A375 (cell line): ENCODE measurements around the gene PALB2. TPM values are rescaled to one million over a fixed set of nuclear protein-coding genes. Genes with fewer than 3 reads are reported as not detected.

Source experiments
- total RNA-seq: library from RNA; depleted of rRNA; stranded (reverse); fragments of >200 nt; shearing (Covaris generic); gene quantifications from 2 replicates; pipeline ENCODE4 v1.2.3, GENCODE V29; 2014; rRNA removed

Gene PALB2
- 10.7 and 13.7 TPM in 2 replicates for total RNA-seq

GRCh38 chr16:23640931-23641765, at the start of gene PALB2, which contains the start of gene DCTN5:
PALB2 (minus strand) TSS chr16:23641310; CDS start chr16:23641157, 153 bp downstream.
DCTN5 (plus strand) TSS chr16:23641466; CDS start chr16:23641543, 77 bp downstream.

DNA sequence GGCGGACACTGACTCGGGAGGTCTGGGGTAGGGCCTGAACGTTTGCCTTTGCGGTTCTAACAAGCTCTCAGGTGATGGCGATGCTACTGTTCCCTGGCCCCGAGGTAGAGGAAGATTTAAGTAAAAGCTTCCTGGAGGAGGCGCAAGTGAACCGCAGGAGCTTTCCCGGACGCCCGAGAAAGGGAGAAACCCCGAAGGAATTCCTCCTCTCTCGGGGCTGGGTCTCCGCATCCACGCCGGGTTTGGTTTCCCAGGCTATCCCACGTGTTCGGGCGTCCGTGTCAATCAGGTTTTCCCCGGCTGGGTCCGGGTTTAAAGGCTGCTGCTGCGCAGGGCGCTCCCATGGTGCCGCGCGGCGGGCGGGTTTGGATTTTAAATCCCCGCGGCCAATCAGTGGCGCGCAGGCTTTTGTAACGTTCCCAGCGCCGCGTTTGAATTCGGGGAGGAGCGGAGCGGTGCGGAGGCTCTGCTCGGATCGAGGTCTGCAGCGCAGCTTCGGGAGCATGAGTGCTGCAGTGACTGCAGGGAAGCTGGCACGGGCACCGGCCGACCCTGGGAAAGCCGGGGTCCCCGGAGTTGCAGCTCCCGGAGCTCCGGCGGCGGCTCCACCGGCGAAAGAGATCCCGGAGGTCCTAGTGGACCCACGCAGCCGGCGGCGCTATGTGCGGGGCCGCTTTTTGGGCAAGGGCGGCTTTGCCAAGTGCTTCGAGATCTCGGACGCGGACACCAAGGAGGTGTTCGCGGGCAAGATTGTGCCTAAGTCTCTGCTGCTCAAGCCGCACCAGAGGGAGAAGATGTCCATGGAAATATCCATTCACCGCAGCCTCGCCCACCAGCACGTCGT, 37.5 kb upstream of the PALB2 start, which contains the start of gene PLK1:
Gene PLK1, plus strand, starts transcription at position 460 of the 844 bp plus-strand sequence. Its CDS starts 44 bp downstream, at position 504.

DNA sequence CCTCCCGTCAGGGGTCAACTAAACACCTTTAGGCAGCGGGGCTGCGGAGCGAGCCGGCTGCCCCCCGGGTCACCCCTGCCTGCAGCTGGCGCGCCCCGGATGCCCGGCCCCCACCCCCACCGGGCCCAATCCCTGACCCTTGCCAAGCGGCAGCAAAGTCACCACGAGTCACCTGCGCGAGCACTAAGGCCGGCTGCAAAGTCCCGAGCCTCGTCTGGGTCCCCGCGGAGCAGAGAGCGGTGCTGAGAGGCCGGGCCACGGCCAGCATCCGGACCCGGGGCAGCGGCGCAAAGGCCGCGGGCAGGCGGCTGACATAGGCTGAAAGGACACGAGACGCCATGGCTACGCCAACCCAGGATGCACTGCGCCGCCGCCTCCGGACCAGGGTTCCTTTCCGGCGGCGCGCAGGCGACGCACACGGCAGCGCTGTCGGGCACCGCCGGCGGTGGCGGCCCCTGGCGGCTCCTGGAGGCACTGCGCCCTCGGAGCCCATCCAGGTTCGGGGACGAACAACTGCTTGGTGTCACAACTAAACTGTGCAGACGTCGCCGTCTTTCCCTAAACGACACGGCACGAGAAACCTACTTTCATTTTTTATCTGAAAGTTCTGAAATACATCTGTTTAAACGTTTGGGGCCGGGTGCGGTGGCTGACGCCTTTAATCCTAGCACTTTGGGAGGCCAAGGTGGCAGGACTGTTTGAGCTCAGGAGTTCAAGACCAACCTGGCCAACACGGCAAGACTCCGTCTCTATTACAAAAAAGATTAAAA, 45.0 kb downstream of the PALB2 start, which contains the start of gene NDUFAB1:
Gene NDUFAB1, minus strand, starts transcription at position 366 of the 770 bp plus-strand sequence. Its CDS starts 26 bp downstream, at position 340.

DNA sequence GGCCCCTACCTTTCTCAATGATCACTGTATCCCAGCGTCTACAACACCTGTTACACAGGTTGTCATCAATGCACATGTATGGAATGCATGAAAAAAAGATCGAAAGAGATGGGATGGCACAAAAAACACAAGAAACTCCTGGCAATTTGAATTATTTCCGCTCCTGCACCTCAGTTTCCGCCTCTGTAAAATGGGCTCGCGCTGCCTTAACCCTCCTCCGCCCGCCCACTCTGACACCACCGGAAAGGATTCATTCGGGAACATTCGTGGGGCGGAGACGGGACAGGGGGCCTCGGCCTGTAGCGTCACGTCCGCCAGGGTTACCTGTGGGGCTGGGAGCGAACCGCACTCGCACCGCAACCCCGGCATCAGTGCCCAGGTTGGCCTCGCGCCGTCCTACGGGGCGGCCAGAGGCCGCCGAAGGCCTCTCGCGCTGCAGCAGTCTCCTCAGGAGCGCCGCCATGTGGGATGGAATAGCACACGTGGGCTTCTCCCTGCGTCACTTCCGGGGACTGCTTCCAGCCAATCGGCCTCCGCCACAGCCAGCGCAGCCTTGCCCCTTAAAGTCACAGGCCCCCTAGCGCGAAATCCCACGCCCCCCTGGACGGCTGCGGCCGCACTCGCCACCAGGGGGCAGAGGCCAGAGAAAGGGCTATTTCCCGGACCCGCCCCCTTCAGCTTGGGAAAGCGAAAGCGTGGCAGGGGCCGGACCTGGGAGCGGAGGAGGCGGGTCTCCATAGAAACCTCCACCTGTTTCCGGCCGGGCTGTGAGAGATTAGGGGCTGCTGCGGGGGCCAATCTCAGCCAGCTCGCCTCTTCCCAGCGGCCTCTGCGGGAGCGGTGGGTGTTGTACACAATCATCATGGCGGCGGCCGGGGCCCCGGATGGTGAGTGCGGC, 84.0 kb downstream of the PALB2 start, which contains the start of the genes EARS2 and UBFD1:
Gene EARS2, minus strand, starts transcription at position 470 of the 898 bp plus-strand sequence. Its CDS starts 7 bp downstream, at position 463.
Gene UBFD1, plus strand, starts transcription at position 847 of the 898 bp plus-strand sequence. Its CDS starts 16 bp downstream, at position 863.

Other genes with a start within 250 kb of the PALB2 start
- gene COG7, start 188.1 kb downstream of the PALB2 start, total RNA-seq = 17.9 and 18.0 TPM in 2 replicates
- 39.4 and 42.4 TPM in 2 replicates for gene GGA2, start 130.8 kb downstream of the PALB2 start, total RNA-seq
- 42.3 and 57.8 TPM in 2 replicates for gene EARS2, start 84.0 kb downstream of the PALB2 start, total RNA-seq
- gene UBFD1, start 83.6 kb downstream of the PALB2 start, total RNA-seq = 85.3 and 88.8 TPM in 2 replicates
- gene NDUFAB1, start 45.0 kb downstream of the PALB2 start, total RNA-seq = 195 and 197 TPM in 2 replicates
- 33.6 and 36.0 TPM in 2 replicates for gene DCTN5, start 156 bp upstream of the PALB2 start, total RNA-seq
- 67.6 and 86.8 TPM in 2 replicates for gene PLK1, start 37.6 kb upstream of the PALB2 start, total RNA-seq
- gene ERN2, start 71.9 kb upstream of the PALB2 start, total RNA-seq = not detected in 2 replicates
- gene CHP2, start 113.7 kb upstream of the PALB2 start, total RNA-seq = not detected in 2 replicates
- gene PRKCB, start 194.7 kb upstream of the PALB2 start, total RNA-seq = not detected in 2 replicates